ENCODE results near the gene UGT1A4.
A peak's percentile ranks its signal among the peaks of the same experiment; 100 is the strongest.
"Not testable (repeated sequence)": the region's sequence is repeated elsewhere in the genome, so short reads cannot be mapped to it uniquely, and the experiment has no call there.

Gene UGT1A4

DNA sequence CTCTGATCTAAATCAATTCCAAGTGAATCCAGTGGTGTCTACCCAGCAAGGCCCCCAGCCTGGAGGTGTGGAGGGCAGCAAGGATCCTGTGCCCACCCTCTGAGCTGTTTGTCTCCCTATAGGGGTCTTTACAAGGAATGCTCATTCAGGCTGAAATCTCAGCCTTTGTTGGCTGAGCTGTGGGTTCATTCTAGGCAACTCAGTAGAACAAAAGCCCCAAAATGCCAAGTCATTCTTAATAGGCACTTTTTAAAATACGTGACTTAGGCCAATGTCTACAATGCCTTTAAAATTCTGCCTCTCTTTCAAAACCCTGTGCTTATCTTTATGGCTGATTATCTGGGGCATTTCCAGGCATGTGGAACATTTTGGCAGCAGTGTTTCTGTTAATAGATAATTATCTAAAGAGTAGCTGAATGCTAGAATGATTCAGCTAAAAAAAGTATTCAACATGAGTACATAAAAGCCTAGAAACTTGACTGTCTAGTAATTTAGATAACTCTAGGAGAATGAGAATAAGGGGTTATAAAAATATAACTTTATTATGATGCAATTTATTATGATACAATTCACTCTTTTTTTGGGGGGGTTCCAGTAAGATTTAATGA lies 18.4 kb upstream of the UGT1A4 start:
- no peak for DNase-seq

DNA sequence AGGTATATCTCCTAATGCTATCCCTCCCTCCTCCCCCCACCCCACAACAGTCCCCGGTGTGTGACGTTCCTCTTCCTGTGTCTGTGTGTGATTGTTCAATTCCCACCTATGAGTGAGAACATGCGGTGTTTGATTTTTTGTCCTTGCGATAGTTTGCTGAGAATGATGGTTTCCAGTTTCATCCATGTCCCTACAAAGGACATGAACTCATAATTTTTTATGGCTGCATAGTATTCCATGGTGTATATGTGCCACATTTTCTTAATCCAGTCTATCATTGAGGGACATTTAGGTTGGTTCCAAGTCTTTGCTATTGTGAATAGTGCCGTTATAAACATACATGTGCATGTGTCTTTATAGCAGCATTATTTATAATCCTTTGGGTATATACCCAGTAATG lies 17.7 kb upstream of the UGT1A4 start:
- DNase-seq: not testable (repeated sequence)

DNA sequence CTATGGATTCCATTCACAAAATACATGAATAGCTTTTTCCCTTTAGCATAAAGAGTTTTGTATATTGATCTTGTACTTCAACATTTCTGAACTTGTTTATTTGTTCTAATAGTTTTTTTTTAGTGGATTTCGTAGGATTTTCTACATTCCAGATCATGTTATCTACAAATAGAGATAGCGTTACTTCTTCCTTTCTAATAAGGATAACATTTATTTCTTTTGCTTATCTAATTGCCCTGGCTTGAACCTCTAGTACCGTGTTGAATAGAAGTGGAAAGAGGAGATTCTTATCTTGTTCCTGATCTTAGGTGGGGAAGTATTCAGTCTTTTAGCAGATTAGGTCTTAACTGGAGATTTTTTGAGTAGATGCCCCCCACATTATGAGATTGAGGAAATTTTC lies 16.3 kb upstream of the UGT1A4 start:
- no peak for DNase-seq

DNA sequence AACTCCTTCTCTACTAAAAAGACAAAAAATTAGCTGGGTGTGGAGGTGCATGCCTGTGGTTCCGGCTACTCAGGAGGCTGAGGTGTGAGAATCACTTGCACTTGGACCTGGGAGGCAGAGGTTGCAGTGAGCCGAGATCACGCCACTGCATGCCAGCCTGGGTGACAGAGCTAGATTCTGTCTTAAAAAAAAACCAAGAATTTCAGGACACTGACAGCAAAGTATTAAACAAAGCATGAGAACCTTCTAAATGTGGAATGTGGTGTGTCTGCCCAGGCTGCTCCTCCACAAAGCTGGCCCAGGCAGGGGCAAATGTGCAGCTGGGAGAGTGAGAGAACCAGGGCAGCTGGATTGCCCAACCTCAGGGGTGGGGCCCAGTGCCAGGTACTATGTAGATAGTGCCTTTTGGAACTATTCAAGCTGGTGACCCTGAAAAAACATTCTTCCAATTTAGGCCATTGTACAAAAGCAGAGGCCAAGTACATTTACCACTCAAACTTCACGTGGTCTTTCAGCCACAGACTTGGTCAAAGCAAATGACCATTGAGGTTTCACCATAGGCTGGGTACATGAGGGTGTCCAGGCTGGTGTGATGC lies 12.5 kb upstream of the UGT1A4 start:
- DNase-seq: no peak

DNA sequence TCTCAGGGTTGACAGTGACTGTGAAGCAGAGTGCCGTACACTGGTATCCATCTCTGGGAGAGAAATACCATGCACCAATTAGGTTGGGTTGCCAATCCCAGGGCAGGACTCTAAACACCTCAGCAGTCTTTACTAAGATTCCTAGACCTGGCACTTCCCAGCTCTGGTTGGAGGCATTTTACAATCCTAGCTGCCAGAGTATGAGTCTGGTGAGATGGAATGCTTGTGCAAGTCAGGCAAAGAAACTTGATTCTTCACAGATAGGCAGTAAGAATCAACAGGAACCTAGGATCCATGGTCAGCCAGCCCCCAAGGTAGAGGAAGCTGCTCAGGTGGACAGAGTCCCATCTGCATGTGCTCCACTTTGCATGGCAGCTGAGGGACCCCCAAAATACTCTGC lies 11.8 kb upstream of the UGT1A4 start:
- no peak for DNase-seq

DNA sequence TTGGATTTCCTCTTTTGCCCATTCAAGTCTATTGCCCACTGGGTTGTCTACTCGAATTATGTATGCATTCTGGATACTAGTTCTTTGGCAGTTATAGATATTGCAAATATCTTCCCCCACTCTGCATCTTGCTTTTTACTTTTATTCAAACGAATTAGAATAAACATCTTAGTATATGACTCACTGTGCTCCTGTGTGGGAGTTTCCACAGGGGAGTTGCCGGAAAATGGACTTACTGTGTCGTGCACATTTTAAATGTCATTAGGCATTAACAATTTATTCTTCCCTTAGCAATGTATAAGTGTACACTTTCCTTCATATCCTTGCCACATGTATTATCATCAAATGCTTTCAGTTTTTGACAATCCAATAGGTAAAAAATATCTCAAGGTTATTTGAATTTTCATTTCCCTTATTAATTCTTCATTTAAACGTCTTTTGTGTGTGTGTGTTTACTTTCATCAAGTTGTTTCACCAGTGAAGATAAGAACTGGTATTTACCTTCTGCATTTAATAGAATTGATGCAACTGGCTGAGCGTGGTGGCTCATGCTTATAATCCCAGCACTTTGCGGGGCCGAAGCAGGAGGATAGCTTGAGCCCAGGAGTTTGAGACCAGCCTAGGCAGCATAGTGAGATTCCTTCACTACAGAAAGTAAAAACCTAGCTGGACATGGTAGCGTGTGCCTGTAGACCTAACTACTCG lies 10.4 kb upstream of the UGT1A4 start:
- no peak for DNase-seq

DNA sequence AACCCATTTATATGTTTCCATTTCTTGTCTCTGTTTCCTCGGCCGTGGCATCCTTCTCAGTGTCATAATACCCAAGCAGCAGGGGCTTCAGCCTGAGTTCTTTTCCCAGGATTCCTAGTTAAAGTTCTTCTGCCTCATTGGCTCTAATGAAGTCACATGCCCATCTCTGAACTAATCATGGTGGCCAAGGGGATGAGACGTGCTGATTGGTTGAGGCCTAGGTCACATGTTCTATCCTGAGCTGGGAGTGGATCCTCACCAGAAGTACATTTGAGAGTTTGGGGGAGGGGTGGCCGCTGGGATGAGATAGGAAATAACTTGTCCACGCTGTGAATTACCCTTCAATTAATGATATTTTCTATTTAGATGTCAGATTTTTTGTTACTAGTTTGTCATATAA lies 9.6 kb upstream of the UGT1A4 start:
- DNase-seq: no peak

DNA sequence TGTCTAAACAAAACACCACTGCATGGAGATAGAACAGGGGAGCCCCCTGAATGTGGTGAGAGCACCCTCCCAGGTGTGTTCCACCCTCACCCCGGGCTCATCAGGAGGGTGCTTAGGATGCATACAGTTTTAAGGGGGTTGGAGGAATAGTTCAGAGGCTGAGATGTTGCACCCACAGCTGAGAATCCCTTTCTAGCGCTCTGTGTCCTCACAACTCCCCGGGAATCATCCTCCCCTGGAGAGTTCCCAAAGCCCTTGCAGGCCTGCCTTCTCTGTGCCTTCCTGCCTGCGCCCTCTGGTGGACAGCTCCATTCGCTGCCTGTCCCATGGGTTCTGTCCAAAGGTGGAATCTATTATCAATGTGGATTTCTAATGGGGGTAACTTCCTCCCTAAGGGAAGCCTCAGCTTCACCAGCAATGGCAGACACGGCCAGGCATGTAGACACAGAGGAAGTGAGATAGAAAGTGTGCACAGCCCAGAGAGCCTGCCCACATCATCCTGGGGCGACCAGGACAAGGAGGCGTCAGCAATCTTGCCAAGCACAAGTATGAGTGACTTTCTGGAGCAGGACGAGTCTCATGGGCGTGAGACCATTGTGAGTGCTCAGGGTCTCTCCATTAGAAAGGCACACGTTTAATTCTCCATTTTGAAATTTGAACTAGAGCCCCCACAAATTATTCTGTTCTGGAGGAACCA lies 7.1 kb upstream of the UGT1A4 start:
- DNase-seq: peak; percentile 87

DNA sequence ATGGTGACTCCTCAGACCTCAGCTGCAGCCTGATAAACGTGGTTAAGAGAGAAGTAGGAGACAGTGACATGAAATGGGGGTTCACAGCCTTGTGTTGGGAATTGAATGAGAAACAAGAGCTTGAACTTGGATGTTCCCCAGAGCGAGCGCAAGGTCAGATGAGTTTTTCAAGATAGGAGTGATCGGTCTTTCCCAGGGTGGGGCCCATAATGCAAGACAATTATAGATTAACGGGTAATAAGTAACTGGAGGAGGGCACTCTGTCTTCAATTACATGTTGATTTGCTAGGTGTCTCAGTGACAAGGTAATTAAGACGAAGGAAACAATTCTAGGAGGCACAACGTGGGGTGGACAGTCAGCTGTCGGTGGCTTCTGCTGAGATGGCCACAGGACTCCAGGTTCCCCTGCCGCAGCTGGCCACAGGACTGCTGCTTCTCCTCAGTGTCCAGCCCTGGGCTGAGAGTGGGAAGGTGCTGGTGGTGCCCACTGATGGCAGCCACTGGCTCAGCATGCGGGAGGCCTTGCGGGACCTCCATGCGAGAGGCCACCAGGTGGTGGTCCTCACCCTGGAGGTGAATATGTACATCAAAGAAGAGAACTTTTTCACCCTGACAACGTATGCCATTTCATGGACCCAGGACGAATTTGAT lies 5.8 kb upstream of the UGT1A4 start, which contains the start of gene UGT1A5:
TSS of gene UGT1A5 (plus strand) at position 297 of the 651 bp plus-strand sequence. CDS start at position 382, 85 bp downstream.
- DNase-seq: no peak

DNA sequence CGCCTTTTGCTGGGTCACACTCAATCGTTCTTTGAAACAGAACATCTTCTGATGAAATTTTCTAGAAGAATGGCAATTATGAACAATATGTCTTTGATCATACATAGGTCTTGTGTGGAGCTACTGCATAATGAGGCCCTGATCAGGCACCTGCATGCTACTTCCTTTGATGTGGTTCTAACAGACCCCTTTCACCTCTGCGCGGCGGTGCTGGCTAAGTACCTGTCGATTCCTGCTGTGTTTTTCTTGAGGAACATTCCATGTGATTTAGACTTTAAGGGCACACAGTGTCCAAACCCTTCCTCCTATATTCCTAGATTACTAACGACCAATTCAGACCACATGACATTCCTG lies 5.3 kb upstream of the UGT1A4 start:
- DNase-seq: no peak

DNA sequence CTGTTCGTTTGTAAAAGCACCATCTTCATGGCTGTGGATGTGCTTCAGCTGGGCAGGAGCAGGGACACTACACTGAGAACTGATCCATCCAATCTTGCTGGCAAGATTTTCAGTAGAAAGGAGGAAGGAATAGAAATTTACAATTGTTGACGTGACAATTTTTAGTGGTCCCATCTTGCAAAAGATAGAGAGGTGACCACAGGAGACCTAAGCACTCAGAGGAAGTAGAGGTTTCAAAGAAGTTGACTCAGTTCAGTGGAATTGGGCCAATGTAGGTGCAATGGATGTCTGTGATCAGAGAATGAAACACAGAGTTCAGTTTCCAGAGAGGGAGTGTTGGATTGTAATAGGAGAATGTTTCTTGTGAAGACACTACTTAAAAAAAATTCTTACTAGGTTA lies 4.4 kb upstream of the UGT1A4 start:
- DNase-seq: no peak

DNA sequence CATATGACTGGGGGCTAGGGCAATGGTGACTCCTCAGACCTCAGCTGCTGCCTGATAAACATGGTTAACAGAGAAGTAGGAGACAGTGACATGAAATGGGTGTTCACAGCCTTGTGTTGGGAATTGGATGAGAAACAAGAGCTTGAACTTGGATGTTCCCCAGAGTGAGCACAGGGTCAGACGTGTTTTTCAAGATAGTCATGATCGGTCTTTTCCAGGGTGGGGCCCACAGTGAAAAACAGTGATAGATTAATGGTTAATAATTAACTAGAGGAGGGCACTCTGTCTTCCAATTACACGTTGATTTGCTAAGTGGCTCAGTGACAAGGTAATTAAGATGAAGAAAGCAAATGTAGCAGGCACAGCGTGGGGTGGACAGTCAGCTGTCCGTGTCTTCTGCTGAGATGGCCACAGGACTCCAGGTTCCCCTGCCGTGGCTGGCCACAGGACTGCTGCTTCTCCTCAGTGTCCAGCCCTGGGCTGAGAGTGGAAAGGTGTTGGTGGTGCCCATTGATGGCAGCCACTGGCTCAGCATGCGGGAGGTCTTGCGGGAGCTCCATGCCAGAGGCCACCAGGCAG lies 10.3 kb downstream of the UGT1A4 start, which contains the start of gene UGT1A3:
TSS of gene UGT1A3 (plus strand) at position 320 of the 579 bp plus-strand sequence. CDS start at position 405, 85 bp downstream.
- DNase-seq: no peak

DNA sequence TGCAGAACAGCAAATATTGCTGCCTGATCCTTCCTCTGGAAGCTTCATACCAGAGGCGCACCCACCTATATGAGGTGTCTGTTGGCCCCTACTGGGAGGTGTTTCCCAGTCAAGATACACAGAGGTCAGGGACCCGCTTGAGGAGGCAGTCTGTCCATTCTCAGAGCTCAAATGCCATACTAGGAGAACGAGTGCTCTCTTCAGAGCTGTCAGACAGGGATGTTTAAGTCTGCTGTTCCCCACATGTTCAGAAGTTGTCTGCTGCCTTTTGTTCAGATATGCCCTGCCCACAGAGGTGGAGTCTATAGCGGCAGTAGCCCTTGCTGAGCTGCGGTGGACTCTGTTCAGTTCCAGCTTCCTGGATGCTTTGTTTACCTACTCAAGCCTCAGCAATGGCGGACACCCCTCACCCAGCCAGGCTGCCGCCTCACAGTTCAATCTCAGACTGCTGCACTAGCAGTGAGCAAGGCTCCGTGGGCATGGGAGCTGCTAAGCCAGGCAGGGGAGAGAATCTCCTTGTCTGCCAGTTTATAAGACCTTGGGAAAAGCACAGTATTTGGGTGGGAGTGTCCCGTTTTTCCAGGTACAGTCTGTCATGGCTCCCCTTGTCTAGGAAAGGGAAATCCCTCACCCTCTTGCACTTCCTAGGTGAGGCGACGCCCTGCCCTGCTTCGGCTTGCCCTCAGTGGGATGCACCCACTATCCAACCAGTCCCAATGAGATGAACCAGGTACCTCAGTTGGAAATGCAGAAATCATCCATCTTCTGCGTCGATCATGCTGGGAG lies 18.5 kb downstream of the UGT1A4 start:
- DNase-seq: not testable (repeated sequence)

DNA sequence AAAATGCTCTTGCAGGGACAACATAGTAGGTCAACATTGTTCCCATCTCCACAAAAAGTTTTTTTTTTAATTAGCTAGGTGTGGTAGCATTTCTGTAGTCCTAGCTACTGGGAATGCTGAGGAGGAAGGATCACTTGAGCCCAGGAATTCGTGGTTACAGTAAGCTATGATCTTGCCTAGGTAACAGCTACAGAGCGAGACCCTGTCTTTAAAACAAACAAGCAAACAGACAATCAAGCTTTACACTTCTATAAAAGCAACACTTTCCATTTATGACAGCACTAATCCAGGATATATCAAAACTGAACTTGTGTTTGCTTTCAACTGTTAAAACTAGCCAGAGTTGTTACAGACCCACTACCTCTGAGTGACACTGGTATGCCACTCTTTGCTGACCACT lies 22.3 kb downstream of the UGT1A4 start:
- DNase-seq: no peak

DNA sequence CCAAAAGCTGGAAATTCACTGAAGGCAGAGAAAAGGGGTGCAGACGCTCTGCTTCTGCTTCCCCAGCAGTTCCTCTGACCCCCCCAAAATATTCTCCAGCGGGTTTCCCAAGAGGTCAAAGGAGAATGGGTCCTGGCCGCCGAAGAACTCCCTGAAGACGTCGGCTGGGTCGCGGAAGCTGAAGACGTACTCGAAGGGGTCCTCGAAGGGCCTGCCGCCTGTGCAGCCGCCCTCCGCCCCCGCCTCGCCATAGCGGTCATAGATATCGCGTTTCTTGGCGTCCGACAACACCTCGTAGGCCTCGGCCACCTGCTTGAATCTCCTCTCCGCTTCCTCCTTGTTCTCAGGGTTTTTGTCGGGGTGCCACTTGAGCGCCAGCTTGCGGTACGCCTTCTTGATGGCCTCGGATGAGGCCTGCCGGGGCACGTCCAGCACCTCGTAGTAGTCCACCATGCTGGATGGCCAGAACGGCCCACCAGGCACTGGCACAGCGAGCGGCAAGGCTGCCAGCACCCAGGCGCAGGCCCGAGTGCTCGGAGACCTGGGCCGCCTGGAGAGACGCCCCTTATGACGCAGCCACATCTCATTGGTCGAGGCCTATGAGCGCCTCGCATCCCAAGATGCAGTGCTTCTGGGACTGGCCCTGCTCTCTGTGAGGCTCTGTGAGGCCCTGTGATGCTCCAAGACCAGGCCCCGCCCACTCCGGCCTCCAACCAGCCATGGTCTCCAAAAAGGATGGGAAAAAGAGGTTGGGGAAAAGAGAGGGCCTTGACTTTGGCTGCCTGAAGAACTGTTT lies 25.1 kb downstream of the UGT1A4 start:
- DNase-seq: no peak

DNA sequence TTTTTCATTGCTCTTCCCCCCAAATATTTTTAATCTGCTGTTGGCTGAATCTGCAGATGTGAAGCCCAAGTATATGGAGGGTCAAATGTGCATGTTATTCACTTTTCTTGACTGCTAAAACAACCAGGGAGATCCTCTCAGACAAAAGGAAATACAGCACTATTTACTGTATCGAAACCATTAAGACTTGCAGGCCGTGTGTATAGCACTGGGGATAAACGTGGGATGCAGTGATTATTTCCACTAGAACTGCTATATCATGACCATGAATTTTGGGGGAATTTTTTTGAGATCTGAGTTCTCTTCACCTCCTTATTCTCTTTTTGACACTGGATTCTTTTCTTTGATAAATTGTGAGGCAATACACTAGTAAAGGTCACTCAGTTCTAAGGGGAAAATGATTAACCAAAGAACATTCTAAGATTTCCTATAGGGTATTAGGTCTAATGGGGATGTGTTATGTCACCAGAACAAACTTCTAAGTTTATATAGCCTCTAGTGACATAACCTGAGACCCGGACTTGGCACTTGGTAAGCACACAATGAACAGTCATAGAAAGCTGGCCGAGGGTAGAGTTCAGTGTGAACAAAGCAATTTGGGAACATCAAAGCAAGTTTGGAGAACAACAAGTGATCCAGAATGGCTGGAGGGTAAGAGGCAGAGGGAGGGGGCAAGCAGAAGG lies 26.7 kb downstream of the UGT1A4 start:
- DNase-seq: no peak

DNA sequence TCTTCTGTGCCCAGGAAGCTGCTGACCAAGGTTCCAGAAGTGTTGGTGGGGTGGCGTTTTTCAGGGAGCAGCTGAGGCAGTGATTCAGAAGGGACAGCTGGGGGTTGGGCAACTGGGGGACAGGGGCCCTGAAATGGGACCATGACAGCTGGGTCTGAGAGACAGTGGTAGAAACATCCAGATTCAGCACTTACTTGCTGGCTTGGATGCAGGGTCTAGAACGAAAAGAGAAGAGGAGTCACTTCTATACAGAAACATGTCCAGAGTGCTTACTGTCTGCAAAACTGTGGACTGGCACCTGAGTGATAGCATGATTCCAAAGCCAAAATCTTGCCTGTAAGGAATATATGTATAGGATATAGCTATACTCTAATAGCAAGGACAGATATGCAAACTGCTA lies 27.3 kb downstream of the UGT1A4 start:
- not testable (repeated sequence) for DNase-seq

DNA sequence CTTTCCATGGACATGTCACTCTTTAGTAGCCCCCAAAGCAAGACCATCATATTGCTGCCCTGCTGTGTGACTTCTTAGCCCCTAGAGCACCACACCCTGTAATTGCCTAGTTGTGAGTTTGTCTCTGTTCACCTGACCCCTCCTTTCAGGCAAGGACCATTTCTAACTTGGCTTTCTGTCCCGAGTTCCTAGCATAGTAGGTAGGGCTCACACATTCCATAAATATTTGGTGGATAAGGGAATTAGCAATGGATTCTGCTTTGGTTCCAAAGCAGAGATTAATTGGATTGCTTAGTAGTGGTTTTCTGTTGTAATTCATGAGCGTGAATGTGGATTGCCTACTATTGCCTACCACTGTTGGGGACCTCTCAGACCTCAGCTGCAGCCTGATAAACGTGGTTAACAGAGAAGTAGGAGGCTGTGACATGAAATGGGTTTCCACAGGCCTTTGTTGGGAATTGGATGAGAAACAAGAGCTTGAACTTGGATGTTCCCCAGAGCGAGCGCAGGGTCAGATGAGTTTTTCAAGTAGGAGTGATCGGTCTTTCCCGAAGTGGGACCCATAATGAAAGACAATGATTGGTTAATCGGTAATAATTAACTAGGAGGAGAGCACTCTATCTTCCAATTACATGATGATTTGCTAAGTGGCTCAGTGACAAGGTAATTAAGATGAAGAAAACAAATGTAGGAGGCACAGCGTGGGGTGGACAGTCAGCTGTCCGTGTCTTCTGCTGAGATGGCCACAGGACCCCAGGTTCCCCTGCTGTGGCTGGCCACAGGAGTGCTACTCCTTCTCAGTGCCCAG lies 28.1 kb downstream of the UGT1A4 start:
- no peak for DNase-seq

DNA sequence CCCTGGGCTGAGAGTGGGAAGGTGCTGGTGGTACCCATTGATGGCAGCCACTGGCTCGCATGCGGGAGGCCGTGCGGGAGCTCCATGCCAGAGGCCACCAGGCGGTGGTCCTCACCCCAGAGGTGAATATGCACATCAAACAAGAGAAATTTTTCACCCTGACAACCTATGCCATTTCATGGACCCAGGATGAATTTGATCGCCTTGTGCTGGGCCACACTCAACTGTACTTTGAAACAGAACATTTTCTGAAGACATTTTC lies 28.7 kb downstream of the UGT1A4 start:
- DNase-seq: no peak

DNA sequence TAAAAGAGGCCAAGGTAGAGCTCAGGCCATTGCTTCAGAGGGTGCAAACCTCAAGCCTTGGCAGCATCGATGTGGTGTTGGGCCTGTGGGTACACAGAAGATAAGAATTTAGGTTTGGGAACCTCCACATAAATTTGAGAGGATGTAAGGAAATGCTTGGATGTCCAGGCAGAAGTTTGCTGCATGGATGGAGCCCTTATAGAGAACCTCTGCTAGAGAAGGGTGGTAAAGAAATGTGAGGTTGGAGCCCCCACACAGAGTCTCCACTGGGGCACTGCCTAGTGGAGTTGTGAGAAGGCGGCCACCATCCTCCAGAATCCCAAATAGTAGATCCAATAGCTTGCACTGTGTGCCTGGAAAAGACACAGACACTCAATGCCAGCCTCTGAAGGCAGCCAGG lies 32.2 kb downstream of the UGT1A4 start:
- not testable (repeated sequence) for DNase-seq

Data from stimulated activated CD8-positive, alpha-beta memory T cell treated with anti-CD3 and anti-CD28 coated beads, Interleukin-4, amount 100 ng/mL, for 48 hours (primary cell).